Measurements from ENCODE around the gene CADM2. TPM values are rescaled to one million over a fixed set of nuclear protein-coding genes. Genes with fewer than 3 reads are reported as not detected.

CADM2 gene
- total and polyA plus RNA-seq, 2 experiments from 2014 or later = 2.9 to 7.8 TPM

DNA sequence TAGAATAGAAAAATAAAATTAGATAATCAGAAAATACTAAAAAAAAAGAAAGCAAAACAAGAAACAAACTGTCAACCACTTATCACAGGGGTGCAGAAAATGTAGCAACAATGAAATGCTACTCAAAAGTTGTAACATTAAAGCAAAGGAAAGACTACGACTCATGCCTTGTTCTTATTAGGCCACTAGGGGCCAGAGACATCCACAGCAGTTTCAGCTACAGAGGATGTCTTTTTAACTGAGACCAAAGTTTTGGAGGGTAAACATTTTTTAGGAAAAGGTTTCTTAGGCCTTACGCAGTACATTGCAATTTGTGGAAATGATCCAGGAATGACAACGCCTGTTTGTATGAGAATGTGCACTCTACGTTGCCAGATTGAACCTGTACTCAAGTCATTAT, 15.4 kb upstream of the CADM2 start:
- Histone ChIP-seq H3K4me2 (no peak overlapping the region), H2AFZ (no peak overlapping the region), H3K4me1 (ENCODE audit: insufficient read depth) (no peaks in the 10 kb centered on the region), H3K79me2 (no peaks in the 10 kb centered on the region), H3K27ac (no peak overlapping the region), H3K36me3 (replicated peaks; ENCODE audit: insufficient read depth, low read depth) (no peaks in the 10 kb centered on the region), H3K9me2 (replicated peaks; ENCODE audit: insufficient read depth) (no peaks in the 10 kb centered on the region), H4K20me1 (ENCODE audit: insufficient read depth, poor library complexity, severe bottlenecking) (no peaks in the 10 kb centered on the region), H3K9me3 (ENCODE audit: low read depth) (no peaks in the 10 kb centered on the region), H3K4me3 (no peak overlapping the region), H3K27me3 (no peaks in the 10 kb centered on the region)
- 70% methylated on average over 4 of the region's 4 CpGs for WGBS (ENCODE audit: low lambda C conversion rate, missing lambda C conversion rate)
- DNase-seq (ENCODE audit: low spot score) = no peak
- TF ChIP-seq, protein P1, sequence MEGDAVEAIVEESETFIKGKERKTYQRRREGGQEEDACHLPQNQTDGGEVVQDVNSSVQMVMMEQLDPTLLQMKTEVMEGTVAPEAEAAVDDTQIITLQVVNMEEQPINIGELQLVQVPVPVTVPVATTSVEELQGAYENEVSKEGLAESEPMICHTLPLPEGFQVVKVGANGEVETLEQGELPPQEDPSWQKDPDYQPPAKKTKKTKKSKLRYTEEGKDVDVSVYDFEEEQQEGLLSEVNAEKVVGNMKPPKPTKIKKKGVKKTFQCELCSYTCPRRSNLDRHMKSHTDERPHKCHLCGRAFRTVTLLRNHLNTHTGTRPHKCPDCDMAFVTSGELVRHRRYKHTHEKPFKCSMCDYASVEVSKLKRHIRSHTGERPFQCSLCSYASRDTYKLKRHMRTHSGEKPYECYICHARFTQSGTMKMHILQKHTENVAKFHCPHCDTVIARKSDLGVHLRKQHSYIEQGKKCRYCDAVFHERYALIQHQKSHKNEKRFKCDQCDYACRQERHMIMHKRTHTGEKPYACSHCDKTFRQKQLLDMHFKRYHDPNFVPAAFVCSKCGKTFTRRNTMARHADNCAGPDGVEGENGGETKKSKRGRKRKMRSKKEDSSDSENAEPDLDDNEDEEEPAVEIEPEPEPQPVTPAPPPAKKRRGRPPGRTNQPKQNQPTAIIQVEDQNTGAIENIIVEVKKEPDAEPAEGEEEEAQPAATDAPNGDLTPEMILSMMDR (IDR thresholded peaks at IDR 0.05; ENCODE audit: poor library complexity) = peak; percentile 12
- TF ChIP-seq EZH2 (IDR thresholded peaks at IDR 0.05; ENCODE audit: borderline replicate concordance) (no peak), EZH2phosphoT487 (IDR thresholded peaks at IDR 0.05; ENCODE audit: low read depth, severe bottlenecking, unreplicated experiment) (no peak)

DNA sequence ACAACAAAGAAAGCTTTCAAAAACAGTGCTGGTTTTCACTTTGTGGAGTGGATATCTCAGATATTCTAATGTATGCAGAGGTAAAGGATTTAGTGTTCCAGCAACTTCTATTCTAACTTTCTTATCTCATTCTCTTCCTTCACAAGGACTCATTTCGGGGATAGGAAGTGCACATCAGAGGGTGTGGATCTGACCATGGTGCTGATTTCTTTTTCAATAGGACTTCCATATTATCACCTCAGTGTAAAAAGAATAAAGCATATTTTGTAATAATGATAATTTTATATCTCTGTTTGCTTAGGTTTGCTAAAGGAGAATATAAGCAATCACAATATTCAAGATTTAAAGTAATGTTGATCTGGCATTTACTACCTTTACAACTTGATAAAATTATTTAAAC, 12.5 kb upstream of the CADM2 start:
- Histone ChIP-seq H3K27ac (no peak overlapping the region), H3K9me2 (replicated peaks; ENCODE audit: insufficient read depth) (no peaks in the 10 kb centered on the region), H3K27me3 (no peaks in the 10 kb centered on the region), H4K20me1 (ENCODE audit: insufficient read depth, poor library complexity, severe bottlenecking) (no peaks in the 10 kb centered on the region), H3K79me2 (no peaks in the 10 kb centered on the region), H3K4me2 (no peak overlapping the region), H3K4me3 (no peak overlapping the region), H3K4me1 (ENCODE audit: insufficient read depth) (no peaks in the 10 kb centered on the region), H3K9me3 (ENCODE audit: low read depth) (no peaks in the 10 kb centered on the region), H2AFZ (no peak overlapping the region), H3K36me3 (replicated peaks; ENCODE audit: insufficient read depth, low read depth) (no peaks in the 10 kb centered on the region)
- 4% methylated on average over 1 of the region's 1 CpG for WGBS (ENCODE audit: low lambda C conversion rate, missing lambda C conversion rate)
- DNase-seq (ENCODE audit: low spot score) = peak; percentile 26
- TF ChIP-seq, protein P1 (IDR thresholded peaks at IDR 0.05; ENCODE audit: poor library complexity) = no peak
- TF ChIP-seq EZH2 (IDR thresholded peaks at IDR 0.05; ENCODE audit: borderline replicate concordance) = no peak
- TF ChIP-seq EZH2phosphoT487 (IDR thresholded peaks at IDR 0.05; ENCODE audit: low read depth, severe bottlenecking, unreplicated experiment) = no peak

DNA sequence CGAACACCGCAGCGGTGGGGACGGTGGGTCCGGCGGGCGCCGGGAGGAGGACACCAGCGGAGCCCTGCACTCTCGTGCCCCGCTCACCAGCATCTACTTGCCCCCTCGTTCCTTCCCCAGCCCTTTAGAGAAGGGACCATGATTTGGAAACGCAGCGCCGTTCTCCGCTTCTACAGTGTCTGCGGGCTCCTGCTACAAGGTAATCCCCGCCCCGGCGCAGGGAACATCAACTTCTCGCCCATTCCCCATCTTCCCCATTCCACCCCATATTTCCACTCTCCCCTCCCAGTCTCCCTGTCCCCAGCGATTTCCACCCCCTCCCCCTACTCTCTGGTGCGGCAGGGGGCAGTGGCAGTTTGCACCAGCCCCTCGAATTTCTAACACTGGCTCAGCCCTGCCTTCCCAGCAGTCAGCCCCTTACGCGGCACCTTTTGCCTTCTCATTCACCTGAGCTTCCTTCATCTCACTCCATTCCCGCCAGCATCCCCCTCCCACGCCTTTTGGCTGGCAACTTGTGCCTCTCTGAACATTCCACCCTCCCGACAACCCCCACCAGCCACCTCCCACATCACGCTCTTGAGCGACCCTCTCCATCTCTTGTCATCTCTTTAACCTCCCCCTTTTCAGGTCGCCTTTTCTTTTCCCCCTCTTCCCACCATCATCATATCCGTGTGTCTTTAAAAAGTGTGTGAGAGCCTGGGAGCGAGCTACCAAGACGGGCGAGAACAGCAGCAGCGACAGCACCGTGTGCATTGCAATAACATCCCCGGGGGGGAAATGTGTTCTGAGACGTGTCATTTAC, 882 bp downstream of the CADM2 start:
- no peaks in the 10 kb centered on the region for H4K20me1 ChIP-seq (ENCODE audit: insufficient read depth, poor library complexity, severe bottlenecking)
- WGBS (ENCODE audit: low lambda C conversion rate, missing lambda C conversion rate) = 2% methylated on average over 36 of the region's 40 CpGs
- peak overlapping the region; percentile 71 for H3K4me3 ChIP-seq
- H3K9me3 ChIP-seq (ENCODE audit: low read depth) = no peaks in the 10 kb centered on the region
- DNase-seq (ENCODE audit: low spot score) = peak; percentile 10
- no peaks in the 10 kb centered on the region for H3K36me3 ChIP-seq (replicated peaks; ENCODE audit: insufficient read depth, low read depth)
- H3K79me2 ChIP-seq = no peaks in the 10 kb centered on the region
- peak overlapping the region; percentile 93 for H2AFZ ChIP-seq
- peak overlapping the region; percentile 99 for H3K4me2 ChIP-seq
- H3K27me3 ChIP-seq = peaks cover 65% of the 10 kb centered on the region
- H3K9me2 ChIP-seq (replicated peaks; ENCODE audit: insufficient read depth) = no peaks in the 10 kb centered on the region
- no peak overlapping the region for H3K27ac ChIP-seq
- peaks cover 14% of the 10 kb centered on the region for H3K4me1 ChIP-seq (ENCODE audit: insufficient read depth)
- TF ChIP-seq EZH2 (IDR thresholded peaks at IDR 0.05; ENCODE audit: borderline replicate concordance) (no peak), EZH2phosphoT487 (IDR thresholded peaks at IDR 0.05; ENCODE audit: low read depth, severe bottlenecking, unreplicated experiment) (no peak)
- TF ChIP-seq, protein P1 (IDR thresholded peaks at IDR 0.05; ENCODE audit: poor library complexity) = no peak

Data from hepatocyte (in vitro differentiated cells).